Stimulated activated CD8-positive, alpha-beta memory T cell treated with anti-CD3 and anti-CD28 coated beads, Interleukin-2, amount 100 ng/mL, for 48 hours (primary cell): ENCODE results near the gene TCP11L2.
"Not testable (repeated sequence)": the region's sequence is repeated elsewhere in the genome, so short reads cannot be mapped to it uniquely, and the experiment has no call there.

ENCODE experiments used
- DNase-seq, 2 donors: peaks; one replicate each; pipeline ENCODE4 v3.0.0-alpha.2; 2020; ENCODE audit warnings: low read depth in 2 of 2

The TCP11L2 gene

GRCh38 chr12:106307181-106307580, 4.6 kb downstream of the TCP11L2 start:
- DNase-seq = no peak

GRCh38 chr12:106308121-106308520, 5.6 kb downstream of the TCP11L2 start:
- no peak for DNase-seq

GRCh38 chr12:106308611-106309010, 6.1 kb downstream of the TCP11L2 start:
- DNase-seq = no peak

- no peak for DNase-seq
Observed at GRCh38 chr12:106309671-106310505, 7.4 kb downstream of the TCP11L2 start.

- DNase-seq = no peak
Observed at GRCh38 chr12:106310687-106311086, 8.2 kb downstream of the TCP11L2 start.

GRCh38 chr12:106311139-106311538, 8.6 kb downstream of the TCP11L2 start:
- DNase-seq = no peak

GRCh38 chr12:106313413-106313812, 10.9 kb downstream of the TCP11L2 start:
- DNase-seq = not testable (repeated sequence)

GRCh38 chr12:106315523-106315922, 13.0 kb downstream of the TCP11L2 start:
- no peak for DNase-seq

GRCh38 chr12:106317406-106318082, 15.0 kb downstream of the TCP11L2 start:
- no peak for DNase-seq

- DNase-seq = no peak
Observed at GRCh38 chr12:106321139-106321850, 18.8 kb downstream of the TCP11L2 start.

GRCh38 chr12:106323537-106323936, 21.0 kb downstream of the TCP11L2 start:
- no peak for DNase-seq

GRCh38 chr12:106327309-106327869, 24.9 kb downstream of the TCP11L2 start:
- DNase-seq = no peak

GRCh38 chr12:106328735-106329134, 26.2 kb downstream of the TCP11L2 start:
- DNase-seq = no peak

- no peak for DNase-seq
Observed at GRCh38 chr12:106329231-106329982, 26.9 kb downstream of the TCP11L2 start.

- no peak for DNase-seq
Observed at GRCh38 chr12:106331599-106331998, 29.1 kb downstream of the TCP11L2 start.

- DNase-seq = no peak
Observed at GRCh38 chr12:106332536-106332935, 30.0 kb downstream of the TCP11L2 start.

- no peak for DNase-seq
Observed at GRCh38 chr12:106333010-106333409, 30.5 kb downstream of the TCP11L2 start.

GRCh38 chr12:106333756-106334155, 31.2 kb downstream of the TCP11L2 start:
- DNase-seq = no peak

- no peak for DNase-seq
Observed at GRCh38 chr12:106341086-106341877, 38.7 kb downstream of the TCP11L2 start.

GRCh38 chr12:106342397-106343213, 40.1 kb downstream of the TCP11L2 start:
- no peak for DNase-seq
